Stimulated activated CD4-positive, alpha-beta T cell treated with anti-CD3 and anti-CD28 coated beads, TNF-alpha, amount 100 ng/mL, for 48 hours (primary cell): ENCODE data around the gene CHPT1.
"Not testable (repeated sequence)": the region's sequence is repeated elsewhere in the genome, so short reads cannot be mapped to it uniquely, and the experiment has no call there.

Experiments
- DNase-seq, 3 donors: peaks; one replicate each; pipeline ENCODE4 v3.0.0-alpha.2; 2020; ENCODE audit warnings: low read depth in 3 of 3

CHPT1 gene

DNA sequence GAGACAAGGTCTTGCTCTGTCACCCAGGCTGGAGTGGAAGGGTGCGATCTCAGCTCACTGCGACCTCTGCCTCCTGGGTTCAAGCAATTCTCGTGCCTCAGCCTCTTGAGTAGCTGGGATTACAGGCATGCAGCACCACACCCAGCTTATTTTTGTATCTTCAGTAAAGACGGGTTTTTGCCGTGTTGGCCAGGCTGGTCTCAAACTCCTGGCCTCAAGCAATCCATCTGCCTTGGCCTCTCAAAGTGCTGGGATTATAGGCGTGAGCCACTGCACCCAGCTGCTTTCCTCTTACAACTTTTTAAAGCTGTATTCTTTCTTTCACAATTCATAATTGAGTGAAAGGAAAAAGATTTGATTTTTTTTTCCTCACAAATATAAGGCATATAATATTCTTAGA, 15.8 kb upstream of the CHPT1 start:
- DNase-seq = not testable (repeated sequence)

DNA sequence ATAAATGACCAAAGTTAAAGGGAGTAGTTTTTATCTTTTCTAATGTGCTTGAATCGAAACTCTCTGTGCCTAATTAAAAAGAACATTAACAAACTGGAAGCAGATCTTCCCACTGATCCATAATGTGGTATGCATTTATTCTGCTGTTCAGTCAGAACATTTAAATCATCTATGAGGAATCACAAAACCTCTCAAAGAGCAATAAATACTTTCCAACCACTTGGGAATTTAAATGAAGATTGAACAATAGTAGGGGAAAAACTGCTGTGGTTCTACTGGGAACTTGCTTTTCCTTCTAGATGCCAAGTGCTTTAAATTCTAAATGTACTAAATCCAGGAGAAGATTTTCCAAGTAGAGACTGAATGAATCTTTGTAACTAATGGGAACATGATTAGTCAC, 12.3 kb upstream of the CHPT1 start:
- no peak for DNase-seq

DNA sequence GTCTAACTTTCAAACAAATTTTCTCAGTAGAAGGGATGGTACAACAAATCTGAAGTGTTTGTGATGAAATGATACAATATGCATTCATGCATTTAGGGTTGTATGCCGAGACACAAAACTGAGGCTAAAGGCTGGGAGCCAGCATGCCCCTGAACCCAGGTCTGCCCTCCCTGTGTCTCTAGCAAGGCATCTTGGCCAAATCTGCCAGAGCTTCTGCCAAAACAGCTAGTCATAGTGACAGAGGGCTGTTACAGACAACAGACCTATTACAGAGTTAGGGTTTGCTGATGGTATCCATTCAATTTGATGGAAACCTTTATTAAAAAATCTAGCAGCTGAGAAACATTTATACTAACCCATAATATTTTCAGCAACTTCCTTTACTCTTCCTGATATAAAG, 11.3 kb upstream of the CHPT1 start:
- DNase-seq = no peak

DNA sequence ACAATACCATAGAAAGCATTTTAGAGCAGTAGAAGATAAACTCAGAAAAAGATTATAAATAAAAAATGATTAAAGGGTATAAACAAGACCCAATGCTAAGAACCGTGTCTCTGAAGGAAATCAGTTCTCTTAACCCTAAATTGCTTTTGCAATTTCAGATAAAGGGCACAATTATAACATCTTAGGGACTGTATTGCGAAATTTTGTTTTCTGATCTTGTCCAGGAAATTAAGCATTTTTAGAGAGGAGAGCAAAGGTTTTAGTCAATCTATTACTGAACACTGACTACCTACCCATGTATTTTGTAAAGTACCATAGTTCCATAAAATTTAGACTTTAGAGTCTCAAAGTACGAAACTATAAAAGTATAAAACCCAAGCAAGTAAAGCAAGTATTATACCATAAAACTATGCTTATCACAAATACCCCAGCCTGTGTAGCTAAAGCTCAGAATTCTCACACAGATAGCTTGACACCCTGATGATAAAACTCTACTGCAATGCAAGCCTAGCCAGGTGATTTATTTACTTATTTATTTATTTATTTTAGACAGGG, 6.8 kb upstream of the CHPT1 start:
- no peak for DNase-seq

DNA sequence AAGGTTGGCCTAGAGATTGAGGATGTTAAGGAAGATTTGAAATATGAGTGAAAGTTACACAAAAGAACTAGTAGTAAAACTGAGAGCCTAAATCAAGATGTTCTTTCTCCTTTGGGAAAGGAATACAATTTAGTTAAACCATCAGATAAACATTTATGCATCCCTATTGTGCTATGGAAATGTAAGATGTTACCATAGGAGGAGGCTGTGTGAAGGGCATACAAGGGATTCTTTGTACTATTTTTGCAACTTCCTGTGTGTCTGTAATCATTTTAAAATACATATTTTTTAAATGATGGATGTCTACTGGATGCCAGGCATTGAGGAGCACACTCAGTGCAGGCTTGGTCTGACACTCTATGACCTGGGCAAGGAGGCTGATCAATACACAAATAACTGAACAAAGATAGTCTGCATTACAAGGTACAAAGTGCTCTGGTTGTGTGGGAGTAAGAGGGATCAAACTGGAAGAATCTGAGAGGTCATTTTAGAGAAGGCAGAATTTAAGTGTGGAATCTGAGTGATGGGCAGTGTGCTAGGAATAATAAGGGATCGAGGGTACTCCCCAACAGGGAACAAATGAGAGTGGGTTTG, 5.8 kb upstream of the CHPT1 start:
- DNase-seq = no peak

DNA sequence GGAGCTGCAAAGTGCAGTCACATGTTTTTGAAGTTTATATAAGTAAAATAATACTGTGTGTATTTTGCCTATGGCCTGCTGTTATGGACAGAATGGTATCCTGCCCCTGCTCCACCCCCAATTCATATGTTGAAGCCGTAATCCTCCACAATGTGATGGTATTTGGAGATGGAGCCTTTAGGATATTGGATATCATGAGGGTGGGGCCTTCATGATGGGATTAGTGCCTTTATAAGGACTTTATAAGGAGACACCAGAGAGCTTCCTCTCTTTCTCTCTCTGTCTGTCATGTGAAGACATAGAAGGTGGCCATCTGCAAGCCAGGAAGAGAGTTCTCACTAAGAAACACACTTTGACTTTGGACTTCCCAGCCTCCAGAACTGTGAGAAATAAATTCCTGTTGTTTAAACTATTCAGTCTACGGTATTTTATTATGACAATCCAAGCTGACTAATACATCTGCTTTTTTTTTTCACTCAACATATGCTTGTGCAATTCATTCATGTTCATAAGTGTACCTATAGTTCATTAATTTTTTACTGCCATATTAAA, 3.1 kb upstream of the CHPT1 start:
- no peak for DNase-seq

DNA sequence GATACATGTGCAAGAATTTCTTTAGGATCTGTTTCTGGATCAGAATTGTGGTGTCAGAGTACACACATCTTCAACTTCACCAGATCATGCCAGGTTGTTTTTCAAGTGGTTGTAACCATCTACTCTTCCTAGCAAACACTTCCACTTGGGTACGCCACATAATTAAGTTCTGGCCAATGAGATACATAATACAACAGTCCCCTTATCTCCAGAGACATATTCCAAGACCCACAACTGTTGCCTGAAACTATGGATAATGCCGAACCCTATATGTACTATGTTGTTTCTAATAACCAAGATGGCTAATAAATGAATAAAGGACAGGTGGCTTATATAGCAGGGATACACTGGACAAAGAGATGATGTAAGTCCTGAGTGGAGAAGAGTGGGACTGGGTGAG, 2.5 kb upstream of the CHPT1 start:
- DNase-seq = no peak

DNA sequence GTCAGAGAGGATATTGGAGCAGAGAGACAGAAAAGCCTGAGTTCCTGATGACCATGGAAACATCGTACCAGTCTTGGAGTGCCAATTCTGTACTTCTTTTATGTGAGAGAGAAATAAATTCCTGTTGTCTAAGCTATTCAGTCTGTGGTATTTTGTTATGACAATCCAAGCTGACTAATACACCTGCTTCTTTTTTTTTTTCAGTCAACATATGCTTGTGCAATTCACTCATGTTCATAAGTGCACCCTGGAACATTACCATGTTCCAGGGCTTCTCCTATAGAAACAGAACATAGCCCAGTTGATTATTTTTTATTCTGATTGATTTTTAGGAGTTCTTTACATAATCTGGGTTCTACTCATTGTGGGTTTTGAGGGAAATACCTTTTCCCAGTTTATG, 1.7 kb upstream of the CHPT1 start:
- DNase-seq = no peak

DNA sequence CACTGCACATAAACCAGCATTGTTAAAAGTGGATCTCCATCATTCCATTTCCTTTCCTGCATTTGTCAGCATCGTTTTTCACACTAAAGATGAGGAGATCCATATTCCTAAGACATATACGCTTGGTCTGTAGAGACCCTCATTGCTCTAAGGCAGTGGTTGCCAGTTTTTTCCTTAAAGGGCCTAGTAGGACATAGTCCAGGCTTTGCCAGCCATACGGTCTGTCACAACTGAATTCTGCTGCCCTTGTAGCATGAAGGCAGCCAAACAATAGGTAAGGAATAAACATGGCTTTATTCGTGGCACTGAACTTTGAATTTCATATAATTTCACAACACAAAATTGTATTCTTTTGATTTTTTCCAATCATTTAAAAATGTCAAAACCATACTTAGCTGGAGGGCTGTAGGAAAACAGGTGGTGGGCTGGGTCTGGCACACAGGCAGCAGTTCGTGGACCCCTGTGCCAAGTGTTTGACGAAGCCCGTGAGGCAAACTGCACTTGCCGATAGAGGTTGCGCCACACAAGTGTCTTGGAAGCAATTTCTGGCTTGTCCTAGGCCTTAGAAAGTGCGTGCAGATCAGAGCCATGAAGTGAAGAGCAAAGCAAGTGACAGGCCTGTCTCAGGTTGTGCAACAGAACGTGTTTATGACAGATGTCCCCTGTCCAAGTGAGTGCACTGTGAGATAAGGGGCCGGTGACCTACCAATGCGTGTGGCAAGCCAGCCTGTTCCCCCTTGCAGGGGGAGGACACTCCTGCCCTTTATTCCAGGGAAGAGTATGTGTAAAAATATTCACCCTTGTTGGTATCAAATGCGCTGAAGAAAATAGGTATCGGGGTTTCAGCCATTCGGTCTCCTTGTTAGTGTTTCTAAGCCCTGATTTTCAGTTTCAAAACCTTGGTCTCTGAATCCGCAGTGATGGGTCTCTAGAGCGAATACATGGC, 916 bp upstream of the CHPT1 start:
- no peak for DNase-seq

DNA sequence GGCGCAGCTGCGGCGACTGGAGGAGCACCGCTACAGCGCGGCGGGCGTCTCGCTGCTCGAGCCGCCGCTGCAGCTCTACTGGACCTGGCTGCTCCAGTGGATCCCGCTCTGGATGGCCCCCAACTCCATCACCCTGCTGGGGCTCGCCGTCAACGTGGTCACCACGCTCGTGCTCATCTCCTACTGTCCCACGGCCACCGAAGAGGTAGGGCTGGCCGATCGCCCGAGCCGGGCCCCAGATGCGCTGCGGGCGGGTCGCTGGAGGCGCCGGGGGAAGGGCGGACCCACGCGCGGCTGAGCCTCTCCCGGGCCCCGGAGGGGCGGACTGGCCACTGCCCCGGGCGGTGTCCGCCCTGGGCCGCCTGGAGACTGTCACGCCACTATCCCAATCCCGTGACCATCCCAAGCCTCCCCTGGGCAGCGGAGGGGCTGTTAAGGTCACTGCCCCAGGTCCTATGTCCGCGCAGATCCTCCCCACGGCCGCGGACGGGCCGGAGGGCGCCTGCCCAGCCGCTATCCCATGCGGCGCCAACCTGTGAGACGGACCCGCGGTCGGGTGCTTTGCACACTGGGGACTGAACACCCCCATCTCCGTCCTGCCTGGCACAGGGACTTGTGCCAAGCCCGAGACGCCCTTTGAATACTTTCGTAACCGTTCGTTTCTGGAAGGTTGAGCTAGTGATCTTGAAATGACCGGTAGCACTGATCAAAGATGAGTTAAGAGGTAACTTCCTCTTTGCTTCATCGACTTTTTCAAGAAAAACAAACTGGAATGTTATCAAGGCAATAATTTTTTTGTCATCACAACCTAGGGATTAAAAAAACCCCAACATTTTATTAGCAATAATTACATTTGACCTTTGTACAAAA, 725 bp downstream of the CHPT1 start:
- peak in 1 of 3 donors; percentile 11 for DNase-seq

DNA sequence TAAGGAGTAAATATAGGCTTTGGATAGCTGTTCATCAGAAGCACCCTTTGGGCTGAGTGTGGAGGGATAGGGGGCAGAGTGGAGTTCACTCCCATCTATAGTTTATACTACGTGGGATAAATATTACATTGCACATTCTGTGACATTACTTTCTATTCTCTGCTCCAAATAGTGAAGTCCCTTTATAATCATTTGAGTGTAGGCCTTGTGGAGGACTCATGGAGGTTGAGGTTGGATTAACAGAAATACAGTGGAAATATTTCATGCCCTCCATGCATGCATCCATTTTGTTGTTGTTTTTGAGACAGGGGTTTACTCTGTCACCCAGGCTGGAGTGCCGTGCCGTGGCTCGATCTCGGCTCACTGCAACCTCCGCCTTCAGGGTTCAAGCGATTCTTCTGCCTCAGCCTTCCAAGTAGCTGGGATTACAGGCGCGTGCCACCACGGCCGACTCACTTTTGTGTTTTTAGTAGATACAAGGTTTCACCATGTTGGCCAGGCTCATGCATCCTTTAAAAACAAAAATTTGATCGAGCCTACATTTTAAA, 1.4 kb downstream of the CHPT1 start:
- DNase-seq = no peak

DNA sequence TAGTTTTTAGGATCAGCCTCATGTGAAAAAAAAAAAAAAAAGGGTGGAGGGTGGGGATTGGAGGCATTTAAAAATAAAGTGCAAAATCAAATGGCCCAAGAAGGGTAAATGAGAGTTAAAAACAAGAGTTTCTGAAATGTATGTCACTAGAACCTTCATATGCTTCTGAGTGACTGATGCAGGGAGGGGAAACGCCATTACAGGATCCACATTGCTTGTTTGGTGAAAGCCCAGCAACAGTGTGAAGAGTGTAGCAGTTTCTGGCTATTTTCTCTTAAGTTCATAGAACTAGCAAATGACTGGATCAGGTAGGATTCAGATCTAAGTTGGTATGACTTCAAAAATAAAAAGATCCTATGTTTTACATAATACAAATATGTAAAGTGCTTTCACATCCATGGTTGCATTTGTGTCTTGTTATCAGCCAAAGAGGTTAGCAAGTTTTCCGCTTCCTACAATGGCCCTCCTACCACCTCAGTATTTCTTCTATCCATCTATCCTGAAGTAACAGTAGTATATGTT, 2.9 kb downstream of the CHPT1 start:
- DNase-seq = no peak

DNA sequence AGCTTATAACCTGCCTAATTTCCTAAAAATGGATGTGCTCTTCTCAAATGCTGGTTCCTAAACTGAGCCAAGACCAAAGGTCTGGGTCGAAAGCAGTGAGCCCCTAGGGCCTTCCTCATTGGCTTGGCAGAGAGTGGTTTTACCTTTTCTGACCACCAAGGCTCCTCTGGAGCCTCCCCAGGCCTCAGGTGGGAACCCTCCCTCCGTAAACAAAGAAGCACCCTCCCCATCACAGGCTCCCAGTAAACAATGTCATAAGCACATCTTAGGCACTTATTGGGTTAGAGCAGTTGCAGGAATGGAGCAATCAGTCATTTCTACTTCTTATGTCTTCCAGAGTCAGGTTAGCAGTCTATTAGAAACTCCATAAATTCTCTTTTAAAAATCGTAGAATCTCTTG, 6.0 kb downstream of the CHPT1 start:
- no peak for DNase-seq

DNA sequence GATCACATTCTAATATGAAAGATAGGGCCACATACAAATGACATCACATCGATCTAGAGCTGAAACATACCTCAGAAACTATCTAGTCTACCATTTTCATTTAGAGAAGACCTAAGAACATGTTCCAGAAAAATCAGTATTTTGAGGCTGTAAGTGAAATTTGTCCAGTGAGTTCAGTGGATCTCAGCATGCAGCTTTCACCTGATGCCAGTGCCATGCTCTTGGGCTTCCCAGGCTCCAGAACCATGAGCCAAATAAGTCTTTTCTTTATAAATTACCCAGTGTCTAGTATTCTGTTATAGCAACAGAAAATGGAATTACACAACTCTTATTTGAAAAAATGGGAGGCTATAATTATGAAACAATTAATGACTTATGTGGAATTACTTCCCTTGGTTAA, 9.0 kb downstream of the CHPT1 start:
- DNase-seq = no peak

DNA sequence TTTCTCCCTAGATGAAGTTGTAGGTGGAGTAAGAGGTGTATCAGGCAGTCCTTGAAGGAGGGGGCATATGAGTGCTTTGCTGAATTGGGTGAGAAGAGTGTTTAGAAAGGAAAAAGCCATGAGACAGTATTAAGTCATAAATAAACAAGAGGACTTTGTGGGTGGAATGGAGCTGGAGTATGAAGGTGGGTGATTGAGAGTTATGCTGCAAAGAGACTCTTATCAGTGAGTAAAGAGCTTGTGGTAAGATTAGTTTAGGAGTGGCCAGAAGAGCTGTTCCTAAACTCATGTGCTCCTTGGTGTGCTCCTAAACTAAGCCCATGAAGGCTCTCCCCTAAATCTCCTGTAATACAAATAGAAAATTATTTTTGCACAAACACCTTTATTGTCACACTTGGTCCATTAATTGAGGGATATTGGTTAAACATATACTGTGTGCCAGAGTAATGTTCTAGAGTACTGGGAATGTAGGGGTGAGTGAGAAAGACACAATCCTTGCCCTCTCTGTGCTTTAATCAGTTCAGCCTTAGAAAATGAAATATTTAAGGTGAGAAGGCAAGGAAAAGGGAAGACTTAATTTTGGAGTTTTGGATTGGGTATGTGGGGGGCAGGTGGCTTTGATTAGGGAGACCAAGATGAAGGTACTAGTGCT, 9.8 kb downstream of the CHPT1 start:
- no peak for DNase-seq

DNA sequence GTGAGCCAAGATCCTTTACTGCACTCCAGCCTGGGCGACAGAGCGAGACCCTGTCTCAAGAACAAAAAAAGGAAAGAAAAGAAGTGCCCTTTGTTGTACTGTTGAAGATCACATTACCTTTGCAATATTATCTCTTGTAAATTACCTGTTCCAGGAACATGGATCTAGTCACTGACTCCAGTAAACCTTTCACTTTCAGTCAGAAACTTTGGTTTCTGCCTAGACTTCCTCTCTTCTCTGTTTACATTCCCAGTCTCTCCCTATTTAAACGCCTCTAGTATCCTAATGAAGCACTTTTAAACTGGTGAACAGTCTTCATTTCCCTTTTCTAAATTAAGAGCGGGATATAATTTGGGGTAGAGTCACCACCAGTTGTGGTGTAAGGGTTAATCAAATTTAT, 12.8 kb downstream of the CHPT1 start:
- DNase-seq = no peak

DNA sequence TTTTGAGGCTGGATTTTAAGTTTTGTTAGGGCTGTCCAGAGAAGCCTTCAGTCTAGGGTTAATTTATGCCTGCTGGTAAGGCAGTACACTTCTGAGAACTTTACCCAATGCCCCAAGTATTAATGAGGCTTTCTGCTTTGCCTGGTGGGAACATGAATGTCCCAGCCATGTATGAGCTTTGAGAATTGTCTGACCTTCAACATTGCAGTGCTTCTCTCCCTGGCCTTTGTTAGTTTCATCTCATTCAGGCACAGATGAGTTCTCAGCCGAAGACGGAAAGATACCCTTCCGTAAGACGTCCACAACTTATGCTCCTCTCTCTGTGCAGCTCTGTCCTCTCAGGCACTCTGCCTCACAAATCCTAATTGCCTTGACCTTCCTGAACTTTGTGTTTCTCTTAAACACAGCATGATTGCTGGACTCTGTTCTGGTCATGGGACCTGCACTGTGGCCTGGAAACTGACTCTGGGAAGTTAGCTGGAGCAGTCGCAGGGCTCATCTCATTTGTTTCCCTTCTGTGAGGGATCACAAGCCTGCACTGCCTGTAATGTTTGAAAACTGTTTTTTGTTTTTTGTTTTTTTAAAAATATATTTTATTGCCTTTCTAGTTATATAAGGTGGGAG, 15.7 kb downstream of the CHPT1 start:
- no peak for DNase-seq

DNA sequence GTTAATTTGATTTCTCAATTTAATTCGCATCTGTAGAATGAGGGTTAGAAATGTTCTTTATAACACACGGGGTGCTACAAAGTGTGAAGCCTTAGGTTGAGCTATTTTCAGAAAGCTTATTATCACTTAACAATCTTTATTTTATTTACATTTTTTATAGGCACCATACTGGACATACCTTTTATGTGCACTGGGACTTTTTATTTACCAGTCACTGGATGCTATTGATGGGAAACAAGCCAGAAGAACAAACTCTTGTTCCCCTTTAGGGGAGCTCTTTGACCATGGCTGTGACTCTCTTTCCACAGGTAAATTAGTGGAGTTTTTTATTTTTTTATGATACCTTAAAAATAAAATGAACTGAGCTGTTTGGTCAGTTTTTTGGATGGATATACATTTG, 16.5 kb downstream of the CHPT1 start:
- no peak for DNase-seq

DNA sequence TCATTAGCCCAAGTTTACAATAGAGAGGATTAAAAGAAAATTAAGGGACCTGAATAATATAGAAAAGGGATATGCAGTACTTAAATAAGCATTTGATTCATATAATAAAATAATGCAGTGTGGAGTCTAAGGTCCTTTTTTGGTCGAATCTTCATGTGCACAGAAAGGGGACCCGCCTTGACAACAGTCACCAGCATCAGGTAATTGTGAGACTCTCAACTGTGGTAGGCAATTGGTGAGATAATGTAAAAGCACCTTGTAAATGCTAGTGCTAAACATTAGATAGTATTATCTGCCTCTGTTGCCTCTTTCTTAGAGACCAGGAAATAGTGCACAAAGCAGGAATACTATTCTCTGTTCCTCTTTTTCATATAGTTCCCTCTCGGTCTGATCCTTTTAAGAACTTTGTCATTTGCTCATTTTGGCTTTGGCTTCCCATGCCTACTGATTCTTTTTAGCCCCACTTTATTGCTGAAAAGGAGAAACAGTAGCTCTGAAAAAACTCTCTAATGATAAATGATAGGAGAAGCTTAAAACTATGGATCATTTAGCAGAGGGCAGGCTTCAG, 17.5 kb downstream of the CHPT1 start:
- DNase-seq = no peak

DNA sequence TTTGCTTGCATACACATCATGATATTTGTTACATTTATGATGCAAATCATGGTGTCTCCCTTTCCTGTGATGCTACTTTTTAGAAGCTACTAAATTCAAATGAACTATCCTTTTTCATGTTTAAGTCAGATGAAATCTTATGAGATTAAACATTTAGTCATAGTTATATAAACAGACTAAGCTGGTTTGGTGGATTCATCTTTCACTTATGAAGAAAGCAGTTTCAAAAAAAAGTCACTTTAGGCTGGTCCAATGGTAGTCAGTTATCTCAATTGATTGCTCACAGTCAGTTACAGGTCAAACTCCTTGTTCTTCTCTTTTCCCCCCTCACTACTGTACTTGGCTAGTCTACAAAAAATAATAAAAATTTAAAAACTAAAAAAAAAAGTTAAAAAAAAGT, 22.1 kb downstream of the CHPT1 start:
- no peak for DNase-seq
